Fibroblast of skin of right biceps (primary cell): ENCODE results near the gene PALLD.
A peak's percentile ranks its signal among the peaks of the same experiment; 100 is the strongest.
"Not testable (repeated sequence)": the region's sequence is repeated elsewhere in the genome, so short reads cannot be mapped to it uniquely, and the experiment has no call there.

Experiments
- DNase-seq: peaks from one replicate; pipeline ENCODE4 v3.0.0-alpha.2; 2013

PALLD gene

DNA sequence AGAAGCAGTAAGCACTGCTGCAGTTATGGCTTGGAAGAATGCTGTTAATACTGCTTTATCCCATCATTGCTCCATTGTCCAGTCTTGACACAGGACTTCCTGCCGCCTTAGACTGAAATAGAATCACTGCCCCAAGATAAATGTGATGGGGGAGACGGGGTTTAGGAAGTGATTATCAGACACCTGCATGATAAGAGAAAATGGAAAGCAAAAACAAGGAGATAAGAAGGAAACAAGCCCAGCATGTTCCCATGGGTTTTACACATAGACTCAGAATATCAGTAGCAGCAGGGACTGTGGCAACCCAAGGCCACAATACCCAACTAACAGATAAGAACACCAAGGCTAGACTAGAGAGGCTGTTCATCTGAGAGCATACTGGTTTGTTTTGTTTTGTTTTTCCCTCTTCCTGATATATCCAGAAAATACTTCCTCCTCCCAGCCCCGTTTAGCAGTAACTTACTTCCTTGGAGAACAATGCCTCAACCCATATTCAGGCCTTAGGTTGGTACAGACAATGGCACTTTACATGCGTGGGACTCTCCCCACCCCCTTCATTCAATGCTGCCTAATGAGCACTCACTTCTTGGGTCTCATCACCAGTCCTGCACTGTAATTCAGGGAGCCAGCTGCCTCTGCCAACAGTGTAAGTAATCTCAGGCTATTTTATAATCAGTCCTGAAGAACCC lies 280.6 kb downstream of the PALLD start:
- DNase-seq: no peak

DNA sequence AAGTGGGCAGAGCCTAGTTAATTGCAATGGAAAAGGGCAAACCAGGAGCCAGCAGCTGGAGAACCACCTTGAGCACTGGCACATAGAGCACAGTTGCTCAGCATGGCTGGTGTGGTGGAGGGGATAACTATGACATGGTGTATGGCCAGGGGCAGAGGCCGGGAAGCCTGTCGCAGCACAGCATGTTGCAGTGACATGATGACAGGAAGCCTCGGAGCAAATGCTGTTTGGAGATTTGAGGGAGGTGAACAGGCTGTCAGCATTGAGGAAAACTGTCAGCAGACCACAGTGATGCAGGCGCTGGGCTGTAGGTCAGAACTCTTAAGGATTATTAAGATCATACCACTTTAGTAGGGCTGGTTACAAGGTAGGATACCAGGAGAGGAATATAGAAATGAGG lies 284.5 kb downstream of the PALLD start:
- DNase-seq: no peak

DNA sequence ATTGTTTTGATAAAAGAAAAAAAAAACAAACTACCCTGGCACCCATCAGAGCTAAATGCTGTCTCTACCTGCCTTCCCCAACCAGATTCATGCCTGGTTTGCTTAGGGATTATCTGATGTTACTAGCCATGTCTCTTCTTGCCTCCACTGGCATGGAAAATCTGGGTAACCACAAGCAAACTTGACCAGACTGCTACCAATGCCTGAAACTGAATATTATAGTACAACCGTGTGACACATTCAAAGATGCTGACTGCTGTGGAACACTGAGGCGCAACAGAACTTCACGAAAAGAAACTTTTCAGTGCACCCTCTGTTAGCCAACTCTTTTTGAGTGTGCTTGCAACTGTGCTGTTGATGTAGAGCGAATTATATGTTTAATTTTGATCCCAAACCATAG lies 285.1 kb downstream of the PALLD start:
- no peak for DNase-seq

DNA sequence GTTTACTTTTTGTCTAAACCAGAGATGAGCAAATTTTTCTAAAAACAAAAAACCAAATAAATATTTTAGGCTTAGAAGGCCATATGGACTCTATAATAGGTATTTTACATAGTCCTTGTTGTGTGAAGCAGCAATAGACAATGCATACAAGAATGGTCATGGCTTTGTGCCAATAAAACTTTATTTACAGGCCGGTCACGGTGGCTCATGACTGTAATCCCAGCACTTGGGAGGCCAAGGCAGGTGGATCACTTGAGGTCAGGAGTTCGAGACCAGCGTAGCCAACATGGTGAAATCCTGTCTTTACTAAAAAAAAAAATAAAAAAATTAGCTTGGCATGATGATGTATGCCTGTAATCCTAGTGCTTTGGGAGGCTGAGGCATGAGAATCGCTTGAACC lies 285.6 kb downstream of the PALLD start:
- no peak for DNase-seq

DNA sequence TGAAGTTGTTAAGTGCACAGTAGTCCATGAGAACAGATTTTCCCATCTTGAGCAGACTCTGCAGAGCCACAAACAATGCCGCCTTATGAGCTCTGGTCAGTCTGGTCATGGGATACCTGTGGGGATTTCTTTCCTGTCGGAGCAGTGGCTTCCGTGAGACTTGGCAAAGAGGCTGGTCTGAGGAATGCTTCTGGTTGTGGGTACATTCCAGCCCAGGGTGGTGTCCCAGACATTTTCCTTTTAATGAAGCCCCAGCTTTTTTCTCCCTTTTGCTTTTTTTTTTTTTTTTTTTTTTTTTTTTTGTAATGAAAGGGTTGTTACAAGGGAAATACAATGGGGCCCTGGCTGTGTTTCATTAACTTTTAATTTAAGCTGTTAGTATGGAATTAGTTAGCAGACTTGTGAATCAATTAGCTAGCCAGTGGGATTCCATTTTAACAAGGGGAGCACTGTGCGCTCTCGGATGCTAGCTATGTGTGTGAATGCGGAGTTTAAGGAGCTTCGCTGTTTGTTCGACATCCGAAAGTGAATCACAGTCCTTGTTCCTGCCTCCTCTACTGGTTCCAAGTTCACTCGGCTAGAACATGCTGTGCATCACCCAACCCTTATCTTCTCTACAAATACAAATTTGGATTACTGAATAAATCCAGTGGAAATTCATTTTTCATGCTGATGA lies 288.1 kb downstream of the PALLD start:
- DNase-seq: no peak

DNA sequence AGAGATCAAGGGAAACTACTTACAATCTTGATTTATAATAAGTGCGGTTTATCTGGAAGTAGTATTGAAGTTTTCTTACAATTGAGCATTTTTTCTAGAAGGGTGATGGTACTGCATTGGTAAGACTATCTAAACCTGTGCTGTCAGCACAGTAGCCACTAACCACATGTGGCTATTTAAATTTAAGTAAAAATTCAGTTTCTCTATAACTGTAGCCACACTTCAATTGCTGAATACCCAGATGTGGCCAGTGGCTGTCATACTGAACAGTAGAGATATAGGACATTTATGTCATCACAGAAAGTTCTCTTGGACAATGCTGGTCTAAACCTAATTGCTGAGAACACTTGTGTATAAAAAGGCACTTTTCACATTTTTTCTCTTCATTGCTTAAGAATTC lies 290.5 kb downstream of the PALLD start:
- no peak for DNase-seq

DNA sequence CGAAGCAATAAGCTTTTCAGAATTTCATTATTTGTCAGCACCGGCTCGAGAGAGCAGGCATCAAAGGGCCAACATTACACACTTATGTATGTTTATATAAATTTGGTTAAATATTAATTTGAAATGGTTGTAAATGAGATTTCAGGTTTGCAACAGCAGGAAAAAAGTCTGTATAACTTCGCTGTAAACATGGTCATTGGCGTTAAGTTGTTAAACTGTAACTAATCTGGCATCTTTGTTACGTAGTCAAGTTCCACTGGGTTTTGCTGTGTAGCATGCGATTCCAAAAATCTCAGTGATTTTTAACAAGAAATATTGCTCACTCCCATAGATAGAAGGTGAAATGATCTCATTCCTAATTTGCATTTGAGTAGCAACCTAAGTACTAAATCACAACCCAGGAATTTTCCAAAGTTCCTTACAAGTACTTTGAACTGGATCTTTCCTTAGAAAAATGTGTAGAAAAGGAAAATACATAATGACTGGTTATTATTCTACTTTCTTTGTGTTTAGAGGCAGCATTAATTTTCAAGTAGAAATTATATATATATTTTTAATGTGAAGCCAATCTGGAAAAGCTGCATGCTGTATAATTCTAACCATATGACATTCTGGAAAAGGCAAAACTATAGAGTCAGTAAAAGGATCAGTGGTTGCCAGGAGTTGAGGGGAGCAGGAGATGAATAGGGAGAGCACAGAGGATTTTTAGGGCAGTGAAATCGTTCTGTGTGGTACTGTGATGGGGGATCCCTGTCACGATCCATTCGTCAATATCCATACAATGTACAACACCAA lies 291.1 kb downstream of the PALLD start:
- DNase-seq: peak; percentile 69

DNA sequence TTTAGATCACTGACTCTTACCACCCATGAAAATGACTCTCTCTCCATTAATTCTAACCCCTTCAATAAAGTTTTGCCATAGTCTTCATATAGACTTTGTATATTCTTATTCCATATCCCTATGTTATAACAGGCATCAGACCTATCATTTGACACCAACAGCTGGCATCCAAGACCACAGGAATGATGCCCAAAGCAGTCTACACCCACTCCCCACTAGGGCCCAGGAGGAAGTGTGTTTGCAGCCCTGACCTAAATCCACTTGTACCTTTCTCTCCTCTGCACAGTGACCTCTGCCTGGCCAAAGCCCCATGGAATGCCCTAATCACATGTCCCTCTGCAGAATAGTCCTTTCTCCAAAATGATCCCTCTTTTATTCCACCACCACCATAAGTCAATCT lies 294.0 kb downstream of the PALLD start:
- no peak for DNase-seq

DNA sequence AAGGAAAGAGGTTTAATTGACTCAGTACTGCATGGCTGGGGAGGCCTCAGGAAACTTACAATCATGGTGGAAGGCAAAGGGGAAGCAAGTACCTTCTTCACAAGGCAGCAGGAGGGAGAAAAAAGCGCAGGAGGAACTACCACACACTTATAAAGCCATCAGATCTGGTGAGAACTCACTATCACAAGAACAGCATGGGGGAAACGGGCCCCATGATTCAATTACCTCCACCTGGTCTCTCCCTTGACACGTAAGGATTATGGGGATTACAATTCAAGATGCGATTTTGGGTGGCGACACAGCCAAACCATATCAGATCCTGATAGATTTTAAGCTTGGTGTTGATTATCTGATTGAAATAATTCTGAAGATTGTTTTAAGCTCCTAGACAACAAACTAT lies 294.5 kb downstream of the PALLD start:
- no peak for DNase-seq

DNA sequence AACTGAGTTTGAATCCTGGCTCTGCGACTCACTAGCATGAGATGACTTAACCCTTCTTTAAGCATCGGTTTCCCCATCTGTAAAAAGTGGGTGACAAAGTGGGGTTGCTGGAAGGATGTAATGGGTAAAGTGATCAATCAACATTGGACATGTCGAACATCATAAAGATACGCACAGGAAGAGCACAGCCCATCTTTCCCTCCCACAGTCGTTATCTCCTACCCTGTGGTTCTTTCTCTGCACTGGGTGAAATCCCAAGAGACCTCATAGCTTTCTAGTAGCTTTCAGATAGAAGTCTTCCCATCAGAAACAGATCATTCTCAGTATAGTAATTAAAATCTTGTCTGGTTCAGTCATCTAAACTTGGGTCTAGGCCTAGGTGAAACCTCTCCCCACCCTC lies 296.7 kb downstream of the PALLD start:
- DNase-seq: no peak

DNA sequence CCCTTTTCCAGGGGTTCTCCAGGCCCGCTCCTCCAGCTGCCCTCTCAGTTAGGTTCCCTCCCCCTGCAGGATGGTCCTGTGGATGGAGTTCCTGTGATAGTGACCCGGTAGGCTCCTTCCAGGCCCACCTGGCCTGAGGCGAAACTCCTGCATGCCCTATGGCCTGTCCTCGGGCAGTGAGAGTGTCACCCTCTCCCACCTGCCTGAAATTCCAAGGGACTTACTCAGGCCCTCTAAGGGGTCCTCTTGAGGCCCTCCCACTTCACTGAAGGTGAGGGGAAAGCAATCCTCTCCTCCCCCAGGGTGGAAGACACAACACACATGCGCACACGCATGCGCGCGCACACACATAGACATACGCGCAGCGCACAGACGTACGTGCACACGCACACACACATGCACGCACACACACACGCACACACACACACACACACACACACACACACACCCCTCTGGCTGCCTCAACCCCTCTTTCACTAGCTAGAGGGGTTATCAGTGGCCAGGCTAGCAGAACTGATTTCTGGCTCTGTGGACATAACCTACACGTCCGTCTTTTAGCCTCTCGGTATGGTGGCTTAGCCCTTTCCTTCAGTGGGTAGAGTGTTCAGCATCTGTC lies 297.3 kb downstream of the PALLD start:
- DNase-seq: no peak

DNA sequence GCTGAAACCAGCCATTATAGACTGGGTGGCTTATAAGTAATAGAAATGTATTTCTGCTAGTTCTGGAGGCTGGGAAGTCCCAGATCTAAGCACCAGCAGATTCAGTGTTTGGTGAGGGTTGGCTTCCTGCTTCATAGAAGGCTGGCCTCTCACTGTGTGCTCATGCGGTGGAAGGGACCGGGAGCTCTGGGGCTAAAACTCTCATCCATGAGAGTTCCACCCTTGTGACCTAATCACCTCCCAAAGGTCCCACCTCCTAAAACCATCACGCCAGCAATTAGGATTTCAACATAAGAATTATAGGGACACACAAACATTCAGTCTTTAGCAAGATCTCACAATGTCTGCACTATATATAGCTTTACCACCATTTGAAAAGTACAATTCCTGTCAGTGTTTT lies 298.0 kb downstream of the PALLD start:
- DNase-seq: no peak

DNA sequence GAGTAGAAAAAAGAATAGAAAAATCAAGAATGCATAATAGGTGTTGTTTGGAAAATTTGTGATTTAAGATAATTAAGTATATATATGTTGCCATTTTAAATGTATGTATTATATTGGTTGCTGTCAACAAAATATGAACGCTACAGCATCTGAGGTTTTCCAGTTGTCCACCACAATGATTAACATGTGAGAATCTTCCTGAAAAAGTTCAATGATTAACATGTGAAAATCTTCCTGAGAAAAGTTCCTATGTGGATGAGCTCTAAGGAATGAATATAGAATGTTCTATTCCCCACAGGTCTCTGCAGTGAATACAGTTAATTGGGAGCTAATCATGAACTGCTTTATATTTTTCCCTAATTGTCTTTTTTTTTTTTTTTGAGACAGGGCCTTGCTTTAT lies 298.5 kb downstream of the PALLD start:
- no peak for DNase-seq

DNA sequence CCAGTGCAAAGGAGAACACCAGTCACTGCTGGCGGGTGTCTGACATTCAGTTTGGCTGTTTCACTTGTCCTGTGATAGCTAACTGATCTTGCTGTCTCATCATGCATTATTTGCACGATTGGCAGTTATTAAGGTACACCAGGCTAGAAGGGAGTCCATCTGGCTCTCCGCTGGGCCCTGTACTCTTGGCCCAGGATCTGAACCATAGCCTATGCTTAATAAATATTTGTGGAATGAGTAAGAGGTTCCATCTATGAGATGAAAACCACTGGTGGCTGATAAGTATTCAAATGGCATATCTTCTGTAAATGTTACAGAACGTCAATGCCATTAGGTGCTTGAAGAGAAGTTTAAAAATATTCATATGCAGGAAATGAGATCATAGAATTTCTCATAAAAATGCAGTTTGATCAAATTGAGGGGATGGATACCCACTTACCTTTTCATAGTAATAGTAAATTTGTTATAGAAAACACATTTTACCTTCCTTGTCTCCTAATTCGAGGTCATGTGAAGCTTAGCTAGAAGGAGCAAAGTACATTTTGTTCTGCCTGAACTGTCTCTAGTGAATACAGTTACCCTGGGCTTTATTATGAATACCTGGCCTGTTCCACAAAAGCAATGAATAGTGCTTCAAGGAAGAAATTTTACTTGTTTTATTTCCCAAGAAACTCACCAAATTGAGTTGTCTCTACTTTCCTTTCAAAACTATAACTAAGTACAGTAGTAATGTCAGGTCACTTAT lies 299.7 kb downstream of the PALLD start:
- DNase-seq: peak; percentile 91

DNA sequence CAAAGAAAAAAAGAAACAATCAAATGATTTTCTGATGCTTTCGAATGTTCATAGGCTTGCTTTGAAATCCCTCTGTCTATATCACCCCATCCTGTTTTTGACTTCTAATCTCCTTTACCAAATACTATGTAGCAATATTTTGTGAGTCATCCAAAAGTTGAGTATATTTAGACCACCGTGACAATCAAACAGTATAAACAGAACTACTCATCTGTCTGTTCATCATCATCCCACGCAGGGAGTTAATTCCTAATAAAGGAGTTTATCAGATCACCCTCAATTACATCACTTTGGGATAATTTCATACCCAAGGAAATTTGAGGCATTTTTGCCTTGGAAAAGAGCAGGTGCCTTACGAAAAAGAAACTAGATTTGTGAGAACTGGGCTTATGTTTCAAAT lies 300.3 kb downstream of the PALLD start:
- peak; percentile 89 for DNase-seq

DNA sequence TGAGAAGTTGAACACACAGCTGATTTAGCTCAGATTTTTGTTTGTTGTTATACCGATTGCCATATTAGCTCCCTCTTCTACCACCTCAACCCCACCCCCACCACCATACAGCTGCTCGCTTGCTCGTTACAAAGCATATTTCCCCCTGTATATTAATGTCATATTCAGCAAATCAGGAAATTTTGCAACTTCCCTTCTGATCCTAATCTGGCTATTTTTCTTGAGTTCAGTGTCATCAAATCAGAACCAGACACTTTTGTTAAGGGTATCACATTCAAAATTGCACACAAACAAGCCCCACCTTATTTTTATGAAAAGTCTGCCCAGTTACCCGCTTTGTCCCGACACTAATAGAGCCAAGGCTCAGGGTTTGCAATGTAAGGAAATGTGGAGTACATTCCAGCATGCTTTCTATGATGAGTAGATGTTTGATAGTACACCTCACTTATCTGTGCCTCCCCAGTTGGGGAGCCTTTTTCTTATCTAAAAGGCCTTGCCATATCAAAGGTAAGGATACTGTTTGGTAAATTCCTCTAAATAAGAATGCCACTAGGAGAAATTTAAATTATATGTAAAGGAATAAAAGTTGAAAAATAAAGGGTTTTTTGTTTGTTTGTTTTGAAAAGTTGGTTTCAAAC lies 301.0 kb downstream of the PALLD start:
- DNase-seq: no peak

DNA sequence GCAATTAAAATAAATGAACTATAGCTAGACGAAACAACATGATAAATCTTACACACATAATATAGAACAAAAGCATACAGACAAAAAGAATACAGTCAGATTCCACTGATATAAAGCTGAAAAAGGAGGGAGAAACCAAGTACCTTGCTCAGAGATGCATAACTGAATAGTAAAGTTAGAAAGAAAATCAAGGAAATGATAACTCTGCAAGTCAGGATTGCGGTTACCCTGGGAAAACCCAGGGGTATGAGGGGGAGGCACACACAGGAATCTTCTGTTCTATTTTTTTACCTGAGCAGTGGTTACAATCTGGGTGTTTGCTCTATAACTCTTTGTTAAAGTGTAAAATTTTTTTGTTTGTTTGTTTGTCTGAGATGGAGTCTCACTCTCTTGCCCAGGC lies 304.1 kb downstream of the PALLD start:
- DNase-seq: no peak

DNA sequence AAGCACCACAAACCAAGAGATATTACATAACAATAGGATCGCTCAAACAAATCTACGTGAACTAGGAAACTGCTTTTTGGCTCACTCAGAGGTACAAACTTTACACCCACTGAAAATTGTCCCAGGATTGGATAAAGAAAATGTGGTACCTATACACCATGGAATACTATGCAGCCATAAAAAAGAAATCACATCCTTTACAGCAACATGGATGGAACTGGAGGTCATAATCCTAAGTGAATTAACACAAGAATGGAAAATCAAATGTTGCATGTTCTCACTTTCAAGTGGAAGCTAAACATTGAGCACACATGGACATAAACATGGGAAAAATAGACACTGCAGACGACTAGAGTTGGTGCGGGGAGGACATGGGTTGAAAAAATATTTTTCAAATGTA lies 305.4 kb downstream of the PALLD start:
- DNase-seq: no peak

DNA sequence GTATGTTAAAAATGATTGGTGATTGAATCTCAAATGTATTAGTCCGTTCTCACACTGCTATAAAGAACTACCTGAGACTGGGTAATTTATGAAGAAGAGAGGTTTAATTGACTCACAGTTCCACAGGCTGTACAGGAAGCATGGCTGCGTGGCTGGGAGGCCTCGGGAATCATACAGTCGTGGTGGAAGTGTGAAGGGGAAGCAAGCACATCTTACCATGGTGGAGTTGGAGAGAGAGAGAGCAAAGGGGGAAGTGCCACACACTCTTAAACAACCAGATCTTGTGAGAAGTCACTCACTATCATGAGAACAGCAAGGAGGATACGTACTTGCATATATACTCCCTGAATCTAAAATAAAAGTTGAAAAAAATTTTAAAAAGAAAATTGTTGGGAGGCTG lies 306.2 kb downstream of the PALLD start:
- DNase-seq: not testable (repeated sequence)

DNA sequence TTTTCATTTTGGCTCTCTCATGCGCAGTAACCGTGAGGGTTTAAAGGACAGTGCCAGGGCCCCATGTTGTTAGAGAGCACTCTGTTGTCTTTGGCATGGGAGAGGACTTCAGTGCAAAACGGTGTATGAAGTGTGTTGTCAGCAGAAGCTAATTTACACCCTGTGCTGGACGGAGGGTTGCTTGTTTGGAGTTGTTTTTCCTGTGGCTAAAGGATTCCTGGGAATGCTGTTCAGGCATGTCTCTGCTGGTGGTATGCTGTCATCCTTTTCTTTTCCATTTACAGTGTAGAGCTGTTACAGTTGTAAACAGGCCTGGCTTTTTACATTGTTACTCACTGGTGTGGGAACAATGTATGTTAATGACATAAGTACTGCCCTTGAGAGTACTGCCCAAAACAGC lies 306.9 kb downstream of the PALLD start:
- DNase-seq: peak; percentile 90

DNA sequence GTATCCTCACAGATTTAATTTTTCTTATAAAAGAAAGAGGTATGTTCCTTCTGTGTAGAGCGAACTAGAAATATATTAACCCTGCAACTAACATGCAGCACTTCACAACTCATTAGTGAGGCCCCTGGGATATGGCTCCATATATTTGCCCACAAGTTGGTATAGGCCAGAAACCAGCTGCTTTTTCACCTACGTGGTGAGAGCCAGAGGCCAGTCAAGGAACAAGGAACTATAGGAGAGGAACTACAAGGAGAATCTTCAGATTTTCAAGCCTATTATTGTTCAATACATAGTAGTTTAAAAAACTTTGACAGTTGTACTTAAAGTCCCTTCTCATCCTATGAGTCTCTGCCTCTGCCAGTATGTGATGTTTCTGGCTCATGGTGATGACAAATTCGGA lies 307.3 kb downstream of the PALLD start:
- no peak for DNase-seq

DNA sequence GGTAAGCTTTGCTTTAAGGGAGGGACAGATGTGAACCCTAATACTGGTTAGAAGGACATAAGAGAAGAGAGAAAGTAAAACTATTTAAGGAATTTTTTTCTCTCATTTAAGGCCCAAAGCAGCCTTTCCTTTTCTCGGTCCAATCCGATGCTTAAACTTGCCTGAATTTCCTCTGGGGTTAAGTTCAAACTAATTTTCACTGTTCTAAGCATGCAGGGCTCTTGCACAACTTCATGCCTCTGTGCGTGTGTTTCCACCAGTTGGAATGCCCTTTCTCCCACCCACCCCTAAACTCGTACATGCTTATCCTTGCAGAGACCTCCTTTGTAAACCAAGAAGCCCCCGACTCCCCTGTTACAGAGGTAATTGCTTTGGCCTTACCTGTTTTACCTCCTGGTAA lies 308.5 kb downstream of the PALLD start:
- DNase-seq: no peak
